Ramos (cell line): ENCODE measurements around the gene SUGT1.
"Not testable (repeated sequence)": the region's sequence is repeated elsewhere in the genome, so short reads cannot be mapped to it uniquely, and the experiment has no call there.

Experiments
- in situ Hi-C: fragments of 300-500 bp; cut with MboI; formaldehyde crosslinking; loops from one replicate; pipeline ENCODE4 v1.14.3; 2022; ENCODE audit warnings: low sequenced_read_pairs; ENCODE audit not compliant: unreplicated experiment

Gene SUGT1

DNA sequence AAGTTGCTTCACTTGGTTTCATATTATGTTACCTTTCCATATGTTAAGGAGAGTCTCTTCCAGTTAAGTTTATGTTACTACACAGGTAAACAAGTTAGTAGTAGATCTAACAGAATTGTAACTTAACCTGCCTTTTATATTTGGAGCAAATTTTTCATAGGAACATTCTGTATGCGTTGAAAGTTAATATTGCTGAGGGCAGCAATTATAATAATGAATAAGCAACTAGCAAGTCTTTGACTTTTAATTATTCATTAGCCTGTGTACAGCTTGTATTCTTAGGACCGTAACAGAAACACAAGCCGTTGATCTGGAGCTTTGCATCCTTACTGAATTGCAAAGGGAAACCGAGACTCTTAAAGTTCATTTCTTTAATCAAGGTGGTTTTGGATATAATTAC is 11.6 kb downstream of the SUGT1 start:
- in situ Hi-C loops = no loop called here

DNA sequence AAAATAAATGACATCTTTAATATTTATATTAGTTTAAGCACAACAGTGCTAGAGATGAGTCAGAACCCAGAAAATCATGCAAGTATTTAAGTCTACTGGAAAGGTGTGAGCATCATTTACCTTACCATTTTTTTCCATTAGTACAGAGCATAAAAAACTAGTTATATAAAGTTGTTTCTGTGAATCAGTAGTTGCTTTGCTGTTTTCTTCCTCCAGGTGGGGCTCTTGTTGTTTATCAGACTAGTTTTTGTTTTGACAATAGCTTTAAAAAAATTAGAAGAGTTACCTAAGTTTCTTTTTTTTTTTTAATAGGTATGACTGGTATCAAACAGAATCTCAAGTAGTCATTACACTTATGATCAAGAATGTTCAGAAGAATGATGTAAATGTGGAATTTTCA is 12.7 kb downstream of the SUGT1 start:
- in situ Hi-C loops = no loop called here

GRCh38 chr13:52669677-52670076 is 17.0 kb downstream of the SUGT1 start:
- in situ Hi-C loops = no loop called here

GRCh38 chr13:52670726-52671125 is 18.1 kb downstream of the SUGT1 start:
- in situ Hi-C loops = no loop called here

GRCh38 chr13:52673465-52673864 is 20.8 kb downstream of the SUGT1 start:
- in situ Hi-C loops = no loop called here

- in situ Hi-C loops = no loop called here
These were observed 25.2 kb downstream of the SUGT1 start for GRCh38 chr13:52677823-52678222.

GRCh38 chr13:52685806-52686205 is 33.2 kb downstream of the SUGT1 start:
- in situ Hi-C loops = not testable (repeated sequence)

- in situ Hi-C loops = no loop called here
These were observed 33.7 kb downstream of the SUGT1 start for GRCh38 chr13:52686376-52686775.

DNA sequence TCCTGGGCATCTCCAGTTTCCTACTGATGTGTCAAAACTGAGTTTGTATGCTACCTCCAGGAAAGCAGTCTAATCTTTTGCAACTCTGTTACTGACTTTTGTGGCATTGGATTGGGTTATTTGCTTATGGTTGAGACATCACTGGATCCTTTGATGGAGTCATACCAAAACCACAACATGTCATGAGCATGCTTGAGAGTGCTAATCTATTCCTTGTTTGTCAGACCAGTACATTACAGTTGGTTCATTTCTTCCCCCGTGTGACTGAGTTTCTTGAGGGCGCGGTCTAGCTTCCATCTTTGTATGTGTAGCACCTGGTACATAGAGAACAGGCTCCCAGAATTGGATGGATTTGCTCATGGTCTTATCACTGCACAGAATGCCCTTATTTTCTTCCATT is 43.2 kb downstream of the SUGT1 start:
- in situ Hi-C loops = no loop called here

- in situ Hi-C loops = no loop called here
These were observed 43.9 kb downstream of the SUGT1 start for GRCh38 chr13:52696566-52696965.

DNA sequence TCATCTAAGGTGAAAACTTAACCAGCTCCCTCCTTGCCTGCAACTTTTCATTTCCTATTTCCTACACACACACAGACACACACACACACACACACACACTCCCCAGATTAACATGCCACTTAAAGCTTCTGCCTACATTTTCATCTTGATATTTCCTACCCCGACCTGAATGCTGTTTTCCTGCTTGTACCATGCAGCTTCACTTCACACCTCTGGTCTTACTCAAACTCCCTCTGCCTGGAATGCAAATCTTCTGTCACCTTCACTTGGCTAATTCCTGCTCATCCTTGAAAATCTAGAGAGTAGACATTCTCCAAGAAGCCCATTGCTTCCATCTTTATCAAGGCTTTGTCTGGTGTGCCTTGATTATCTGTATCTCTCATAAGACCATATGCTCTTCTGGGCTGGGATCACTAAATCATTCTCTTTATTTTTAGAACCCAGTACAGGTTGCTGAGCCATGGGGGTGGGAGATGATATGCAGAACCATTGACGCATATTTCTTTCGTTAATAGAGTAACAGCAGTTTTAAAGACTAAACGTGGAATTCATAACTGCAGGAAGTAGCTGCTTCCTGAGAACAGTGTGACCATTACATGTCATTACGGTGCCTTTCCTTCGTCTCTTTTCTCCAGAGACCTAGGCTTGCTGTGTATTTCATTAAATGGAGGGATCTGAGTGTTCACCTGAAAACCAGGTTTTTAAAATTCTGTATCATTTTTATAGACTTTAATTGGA is 49.3 kb downstream of the SUGT1 start:
- in situ Hi-C loops = no loop called here

GRCh38 chr13:52703482-52703881 is 50.8 kb downstream of the SUGT1 start:
- in situ Hi-C loops = no loop called here

GRCh38 chr13:52706081-52706480 is 53.4 kb downstream of the SUGT1 start:
- in situ Hi-C loops = no loop called here

DNA sequence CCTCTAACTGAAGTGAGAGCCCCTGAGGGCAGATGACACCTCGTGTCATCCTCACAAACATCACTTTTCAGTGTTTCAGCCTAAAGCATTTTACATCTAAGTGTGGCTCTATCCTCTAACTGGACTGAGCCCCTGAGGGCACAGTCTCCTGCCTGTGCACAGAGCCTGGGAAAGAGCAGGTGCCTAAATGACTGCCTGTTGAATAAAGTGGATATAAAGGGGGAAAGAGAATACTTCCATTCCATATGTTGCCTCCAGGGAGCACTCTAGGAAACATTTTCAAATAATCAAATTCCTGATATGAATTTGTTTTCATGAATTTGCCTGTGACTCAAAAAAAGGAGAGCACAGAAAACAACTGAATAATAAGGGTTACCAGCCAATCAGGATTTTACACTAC is 54.7 kb downstream of the SUGT1 start:
- in situ Hi-C loops = no loop called here

GRCh38 chr13:52708266-52708665 is 55.6 kb downstream of the SUGT1 start:
- in situ Hi-C loops = not testable (repeated sequence)

DNA sequence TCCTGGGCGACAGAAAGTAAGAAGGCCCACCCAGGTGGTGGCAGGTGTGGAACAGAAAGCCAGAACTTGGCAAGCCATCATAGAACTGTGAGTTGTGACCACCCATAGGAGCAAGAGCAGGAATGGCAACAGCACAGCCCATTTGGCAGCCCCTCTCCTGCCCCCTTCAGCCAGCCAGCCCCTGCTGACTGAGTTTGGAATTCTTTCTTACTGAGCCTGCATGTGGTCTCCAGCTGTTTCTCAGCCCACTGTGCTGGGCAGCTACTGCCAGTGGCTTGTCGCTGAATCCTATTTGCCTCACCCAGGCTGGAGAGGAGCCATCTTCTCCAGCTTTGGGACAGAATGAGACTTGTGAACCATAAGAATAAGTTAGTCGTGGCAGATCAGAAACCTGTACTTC is 58.6 kb downstream of the SUGT1 start:
- in situ Hi-C loops = no loop called here

DNA sequence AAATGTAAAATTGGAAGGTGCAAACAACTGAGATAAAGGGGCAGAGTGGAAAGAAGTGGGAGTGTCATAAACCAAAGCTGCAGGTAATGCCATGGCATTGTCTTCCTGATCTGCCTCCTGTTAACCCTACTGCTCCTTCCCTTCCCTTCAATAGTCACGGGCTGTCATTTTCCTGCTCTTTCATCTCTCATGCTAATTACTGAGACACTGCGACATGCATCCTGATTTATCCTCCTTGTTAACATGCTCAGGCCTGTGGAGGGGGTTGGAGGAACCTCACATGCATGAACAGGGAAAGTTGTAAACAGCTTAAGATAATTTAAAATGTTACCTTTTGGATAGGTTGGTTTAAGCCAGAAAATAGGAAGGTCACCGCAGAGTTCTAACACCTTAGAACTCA is 59.7 kb downstream of the SUGT1 start:
- in situ Hi-C loops = no loop called here

DNA sequence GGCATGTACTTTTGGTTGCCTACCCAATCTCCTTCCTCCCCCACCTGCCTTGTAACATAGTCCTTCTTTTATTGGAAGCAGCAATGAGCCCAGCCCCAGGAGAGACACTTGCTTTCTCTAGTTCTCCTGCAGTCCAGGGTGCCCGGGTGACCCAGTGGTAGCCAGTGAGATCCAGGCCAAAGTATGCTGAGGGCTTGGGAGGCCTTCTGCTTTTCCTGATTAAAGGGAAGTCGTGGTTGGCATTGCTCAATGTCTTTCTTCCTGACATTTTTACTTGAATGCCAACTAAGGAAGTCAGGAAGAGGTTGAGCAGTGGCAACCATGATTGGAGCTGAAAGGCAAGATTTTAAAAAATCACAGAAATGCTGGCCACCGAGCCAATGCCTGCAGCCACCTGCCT is 61.3 kb downstream of the SUGT1 start:
- in situ Hi-C loops = no loop called here

DNA sequence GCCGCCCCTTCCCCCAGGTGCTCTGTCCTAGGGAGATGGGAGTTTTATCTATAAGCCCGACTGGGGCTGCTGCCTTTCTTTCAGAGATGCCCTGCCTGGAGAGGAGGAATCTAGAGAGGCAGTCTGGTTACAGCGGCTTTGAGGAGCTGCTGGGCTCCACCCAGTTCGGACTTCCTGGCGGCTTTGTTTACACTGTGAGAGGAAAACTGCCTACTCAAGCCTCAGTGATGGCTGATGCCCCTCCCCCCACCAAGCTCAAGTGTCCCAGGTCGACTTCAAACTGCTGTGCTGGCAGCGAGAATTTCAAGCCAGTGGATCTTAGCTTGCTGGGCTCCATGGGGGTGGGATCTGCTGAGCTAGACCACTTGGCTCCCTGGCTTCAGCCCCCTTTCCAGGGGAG is 68.3 kb downstream of the SUGT1 start:
- in situ Hi-C loops = not testable (repeated sequence)

DNA sequence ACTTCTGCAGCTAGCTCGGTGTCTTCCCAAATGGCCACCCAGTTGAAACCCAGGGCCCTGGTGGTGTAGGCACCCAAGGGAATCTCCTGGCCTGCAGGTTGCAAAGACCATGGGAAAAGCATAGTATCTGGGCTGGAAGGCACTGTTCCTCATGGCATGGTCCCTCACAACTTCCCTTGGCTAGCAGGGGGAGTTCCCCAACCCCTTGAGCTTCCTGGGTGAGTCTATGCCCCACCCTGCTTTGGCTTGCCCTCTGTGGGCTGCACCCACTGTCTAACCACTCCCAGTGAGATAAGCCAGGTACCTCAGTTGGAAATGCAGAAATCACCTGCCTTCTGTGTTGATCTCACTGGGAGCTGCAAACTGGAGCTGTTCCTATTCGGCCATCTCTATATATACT is 68.7 kb downstream of the SUGT1 start:
- in situ Hi-C loops = not testable (repeated sequence)

DNA sequence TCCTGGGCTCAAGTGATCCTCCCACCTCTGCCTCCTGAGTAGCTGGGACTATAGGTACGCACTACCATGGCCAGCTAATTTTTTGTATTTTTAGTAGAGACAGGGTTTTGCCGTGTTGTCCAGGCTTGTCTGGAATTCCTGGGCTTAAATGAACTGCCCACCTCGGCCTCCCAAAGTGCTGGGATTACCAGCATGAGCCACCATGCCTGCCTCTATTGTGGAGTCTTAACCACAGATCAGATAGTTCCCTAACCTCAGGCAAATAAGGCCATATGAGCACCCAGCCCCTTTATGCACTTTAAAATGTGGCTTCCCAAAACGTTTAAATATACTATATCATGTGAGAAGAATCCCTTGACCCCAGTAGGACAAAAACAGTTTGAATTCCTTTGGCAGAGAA is 70.5 kb downstream of the SUGT1 start:
- in situ Hi-C loops = no loop called here

DNA sequence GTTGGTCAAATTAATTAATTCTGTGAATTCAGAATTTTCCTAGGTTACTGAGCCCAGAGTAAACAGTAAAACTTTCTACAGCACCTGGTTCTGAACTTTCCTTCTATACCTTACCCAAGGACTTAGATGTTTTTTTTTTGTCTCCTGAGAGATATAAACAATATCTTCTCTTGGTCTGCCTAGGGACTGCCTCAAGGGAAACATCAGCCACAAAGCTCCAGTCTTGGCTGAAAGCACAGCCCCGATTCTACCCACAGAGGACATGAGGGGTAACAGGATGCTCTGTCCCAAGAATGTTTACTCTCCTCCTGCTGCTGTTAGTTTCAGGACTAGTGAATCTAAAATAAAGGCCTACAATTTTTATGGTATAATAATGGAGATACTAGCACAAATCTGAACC is 72.7 kb downstream of the SUGT1 start:
- in situ Hi-C loops = no loop called here

DNA sequence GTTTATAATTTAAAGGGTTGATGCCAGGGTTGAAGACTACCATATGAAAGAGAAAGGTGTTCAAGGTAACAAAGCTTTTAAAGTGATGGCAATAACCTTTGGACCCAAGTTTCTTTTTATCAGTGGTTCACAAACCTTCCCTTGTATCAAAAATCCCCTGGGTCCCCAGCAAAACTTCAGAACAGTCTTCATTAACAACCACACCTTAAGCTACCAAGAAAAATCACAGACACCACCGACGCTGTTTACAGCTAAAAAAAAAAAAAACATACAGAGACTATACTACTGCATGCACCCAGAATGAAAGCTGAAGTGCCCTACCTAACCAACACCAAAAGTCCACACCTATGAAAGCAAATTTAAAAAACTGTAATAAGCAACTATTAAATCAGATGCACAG is 73.6 kb downstream of the SUGT1 start:
- in situ Hi-C loops = no loop called here
